ENCODE measurements around the gene NPLOC4.

DNA sequence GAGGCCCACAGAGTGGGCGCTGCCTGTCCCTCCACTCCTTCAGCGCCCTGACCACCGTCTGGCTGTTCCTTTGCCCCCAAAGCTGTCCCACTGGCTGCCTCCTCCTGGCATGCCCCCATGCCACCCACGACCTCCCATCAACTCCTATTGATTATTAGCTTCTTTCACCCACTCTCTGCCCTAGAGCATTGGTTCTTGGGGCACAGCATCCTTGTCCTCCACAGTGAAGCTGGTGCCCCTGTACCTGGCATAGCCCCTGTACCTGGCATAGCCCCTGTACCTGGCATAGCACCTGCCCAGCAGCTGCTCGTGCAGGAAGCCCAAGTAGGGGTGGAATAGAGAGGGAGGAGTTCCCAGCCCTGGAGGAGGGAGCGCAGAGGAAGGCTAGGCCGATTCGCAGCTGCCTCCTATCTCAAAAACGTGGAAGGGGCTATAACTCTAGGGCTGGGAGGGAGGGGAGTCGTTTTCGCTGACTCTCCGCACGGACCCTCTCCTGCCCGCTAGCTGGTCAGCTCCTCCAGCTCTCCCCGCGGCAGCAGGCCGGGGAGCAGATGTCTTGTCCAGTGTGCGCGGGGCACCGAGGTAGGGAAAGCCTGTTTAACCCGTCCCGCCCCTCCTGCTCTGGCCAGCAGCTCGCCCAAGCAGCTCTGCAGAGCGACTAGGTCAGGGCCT, 118.7 kb downstream of the NPLOC4 start:
- TF ChIP-seq, protein P1, sequence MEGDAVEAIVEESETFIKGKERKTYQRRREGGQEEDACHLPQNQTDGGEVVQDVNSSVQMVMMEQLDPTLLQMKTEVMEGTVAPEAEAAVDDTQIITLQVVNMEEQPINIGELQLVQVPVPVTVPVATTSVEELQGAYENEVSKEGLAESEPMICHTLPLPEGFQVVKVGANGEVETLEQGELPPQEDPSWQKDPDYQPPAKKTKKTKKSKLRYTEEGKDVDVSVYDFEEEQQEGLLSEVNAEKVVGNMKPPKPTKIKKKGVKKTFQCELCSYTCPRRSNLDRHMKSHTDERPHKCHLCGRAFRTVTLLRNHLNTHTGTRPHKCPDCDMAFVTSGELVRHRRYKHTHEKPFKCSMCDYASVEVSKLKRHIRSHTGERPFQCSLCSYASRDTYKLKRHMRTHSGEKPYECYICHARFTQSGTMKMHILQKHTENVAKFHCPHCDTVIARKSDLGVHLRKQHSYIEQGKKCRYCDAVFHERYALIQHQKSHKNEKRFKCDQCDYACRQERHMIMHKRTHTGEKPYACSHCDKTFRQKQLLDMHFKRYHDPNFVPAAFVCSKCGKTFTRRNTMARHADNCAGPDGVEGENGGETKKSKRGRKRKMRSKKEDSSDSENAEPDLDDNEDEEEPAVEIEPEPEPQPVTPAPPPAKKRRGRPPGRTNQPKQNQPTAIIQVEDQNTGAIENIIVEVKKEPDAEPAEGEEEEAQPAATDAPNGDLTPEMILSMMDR (IDR thresholded peaks at IDR 0.05): no peak
- TF ChIP-seq POLR2AphosphoS5 (IDR thresholded peaks at IDR 0.05) (no peak), EP300 (IDR thresholded peaks at IDR 0.05) (no peak)
